HEK293 (cell line): ENCODE results near the gene RNF10.

Experiments used
- BCL11A ChIP-seq: fragments of 450-650 bp; formaldehyde crosslinking; IDR thresholded peaks from 2 replicates; pipeline ENCODE4 v1.5.1; 2016; ENCODE audit warnings: low read depth, missing biosample characterization, missing genetic modification characterization
- CTCF ChIP-seq: fragments of 450-650 bp; formaldehyde crosslinking; IDR thresholded peaks from 2 replicates; pipeline ENCODE4 v1.5.1; 2016; ENCODE audit warnings: missing biosample characterization, missing genetic modification characterization
- KLF8 ChIP-seq: fragments of 450-650 bp; formaldehyde crosslinking; IDR thresholded peaks from 2 replicates; pipeline ENCODE4 v1.5.1; 2016; ENCODE audit warnings: missing biosample characterization, missing genetic modification characterization
- SCRT1 ChIP-seq: fragments of 450-650 bp; formaldehyde crosslinking; IDR thresholded peaks from 2 replicates; pipeline ENCODE4 v1.5.1; 2016; ENCODE audit warnings: missing biosample characterization, missing genetic modification characterization, borderline replicate concordance
- SP3 ChIP-seq: fragments of 450-650 bp; formaldehyde crosslinking; IDR thresholded peaks from 2 replicates; pipeline ENCODE4 v1.5.1; 2016; ENCODE audit warnings: missing biosample characterization, missing genetic modification characterization
- ZBTB1 ChIP-seq: fragments of 450-650 bp; formaldehyde crosslinking; IDR thresholded peaks from 2 replicates; pipeline ENCODE4 v1.5.1; 2016; ENCODE audit warnings: missing biosample characterization, missing genetic modification characterization
- ZBTB10 ChIP-seq: fragments of 450-650 bp; formaldehyde crosslinking; IDR thresholded peaks from 2 replicates; pipeline ENCODE4 v1.5.1; 2016; ENCODE audit warnings: missing biosample characterization, missing genetic modification characterization
- ZNF114 ChIP-seq: fragments of 450-650 bp; formaldehyde crosslinking; IDR thresholded peaks from 2 replicates; pipeline ENCODE4 v1.5.0; 2017; ENCODE audit warnings: missing biosample characterization, missing genetic modification characterization
- ZNF19 ChIP-seq: fragments of 450-650 bp; formaldehyde crosslinking; IDR thresholded peaks from 2 replicates; pipeline ENCODE4; 2016; ENCODE audit warnings: missing biosample characterization, missing genetic modification characterization, low read depth
- ZNF211 ChIP-seq: fragments of 450-650 bp; formaldehyde crosslinking; IDR thresholded peaks from 2 replicates; pipeline ENCODE4 v1.5.1; 2016; ENCODE audit warnings: low read depth, missing biosample characterization, missing genetic modification characterization
- ZNF23 ChIP-seq: fragments of 450-650 bp; formaldehyde crosslinking; IDR thresholded peaks from 2 replicates; pipeline ENCODE4 v1.5.1; 2016; ENCODE audit warnings: missing biosample characterization, missing genetic modification characterization, borderline replicate concordance
- ZNF24 ChIP-seq: fragments of 450-650 bp; formaldehyde crosslinking; IDR thresholded peaks from 2 replicates; pipeline ENCODE4 v1.5.1; 2016; ENCODE audit warnings: missing biosample characterization, missing genetic modification characterization
- ZNF280C ChIP-seq: fragments of 450-650 bp; formaldehyde crosslinking; IDR thresholded peaks from 2 replicates; pipeline ENCODE4 v1.5.1; 2016; ENCODE audit warnings: missing biosample characterization, missing genetic modification characterization
- ZNF335 ChIP-seq: fragments of 450-650 bp; formaldehyde crosslinking; conservative IDR thresholded peaks from 2 replicates; pipeline ENCODE4 v1.5.1; 2016; ENCODE audit warnings: missing biosample characterization, missing genetic modification characterization
- ZNF354C ChIP-seq: fragments of 450-650 bp; formaldehyde crosslinking; IDR thresholded peaks from 2 replicates; pipeline ENCODE4 v1.5.1; 2016; ENCODE audit warnings: missing biosample characterization, missing genetic modification characterization, low read depth, borderline replicate concordance
- ZNF391 ChIP-seq: fragments of 450-650 bp; formaldehyde crosslinking; IDR thresholded peaks from 2 replicates; pipeline ENCODE4 v1.5.1; 2016; ENCODE audit warnings: low read depth, missing biosample characterization, missing genetic modification characterization, borderline replicate concordance
- ZNF449 ChIP-seq: fragments of 450-650 bp; formaldehyde crosslinking; IDR thresholded peaks from 2 replicates; pipeline ENCODE4 v1.5.1; 2017; ENCODE audit warnings: missing biosample characterization, mild to moderate bottlenecking, missing genetic modification characterization, moderate library complexity
- ZNF510 ChIP-seq: fragments of 450-650 bp; formaldehyde crosslinking; IDR thresholded peaks from 2 replicates; pipeline ENCODE4 v1.5.1; 2018; ENCODE audit warnings: mild to moderate bottlenecking, missing genetic modification characterization, missing biosample characterization; ENCODE audit not compliant: insufficient replicate concordance
- ZNF530 ChIP-seq: fragments of 450-650 bp; formaldehyde crosslinking; IDR thresholded peaks from 2 replicates; pipeline ENCODE4 v1.5.1; 2016; ENCODE audit warnings: low read depth, missing biosample characterization, missing genetic modification characterization
- ZNF585B ChIP-seq: fragments of 450-650 bp; formaldehyde crosslinking; IDR thresholded peaks from 2 replicates; pipeline ENCODE4 v1.5.1; 2016; ENCODE audit warnings: missing biosample characterization, missing genetic modification characterization
- ZNF596 ChIP-seq: fragments of 450-650 bp; IDR thresholded peaks from 2 replicates; pipeline ENCODE4 v1.5.0; 2018; ENCODE audit warnings: missing biosample characterization, mild to moderate bottlenecking, missing genetic modification characterization, moderate library complexity
- ZNF623 ChIP-seq: fragments of 450-650 bp; formaldehyde crosslinking; IDR thresholded peaks from 2 replicates; pipeline ENCODE4 v1.5.1; 2016; ENCODE audit warnings: missing biosample characterization, missing genetic modification characterization
- ZNF645 ChIP-seq: fragments of 450-650 bp; formaldehyde crosslinking; IDR thresholded peaks from 2 replicates; pipeline ENCODE4; 2016; ENCODE audit warnings: missing biosample characterization, missing genetic modification characterization
- ZNF658 ChIP-seq: fragments of 450-650 bp; formaldehyde crosslinking; IDR thresholded peaks from 2 replicates; pipeline ENCODE4; 2016; ENCODE audit warnings: missing biosample characterization, missing genetic modification characterization
- ZNF677 ChIP-seq: fragments of 450-650 bp; IDR thresholded peaks from 2 replicates; pipeline ENCODE4 v1.5.0; 2018; ENCODE audit warnings: missing biosample characterization, mild to moderate bottlenecking, missing genetic modification characterization, moderate library complexity
- ZNF692 ChIP-seq: fragments of 450-650 bp; formaldehyde crosslinking; IDR thresholded peaks from 2 replicates; pipeline ENCODE4 v1.5.1; 2016; ENCODE audit warnings: missing biosample characterization, missing genetic modification characterization
- ZNF792 ChIP-seq: fragments of 450-650 bp; formaldehyde crosslinking; IDR thresholded peaks from 2 replicates; pipeline ENCODE4 v1.5.1; 2016; ENCODE audit warnings: missing biosample characterization, missing genetic modification characterization

The RNF10 gene

GRCh38 chr12:120584343-120585149 is 50.4 kb downstream of the RNF10 start (continued):
- TF ChIP-seq ZNF677 (tag by site-specific recombination) (no peak), ZNF623 (tag by site-specific recombination) (no peak), ZBTB1 (tag by site-specific recombination) (no peak), ZNF792 (tag by site-specific recombination) (no peak), ZNF692 (no peak), ZNF585B (tag by site-specific recombination) (no peak), ZNF114 (tag by site-specific recombination) (no peak), ZNF530 (tag by site-specific recombination) (no peak), ZNF510 (no peak), ZNF23 (tag by site-specific recombination) (no peak), ZNF449 (tag by site-specific recombination) (peak; percentile 84; the same call in 1 of the 2 replicates), ZNF658 (tag by site-specific recombination) (no peak), ZNF24 (tag by site-specific recombination) (peak; percentile 98), ZBTB10 (no peak), ZNF280C (tag by site-specific recombination) (no peak), BCL11A (tag by site-specific recombination) (no peak), SCRT1 (tag by site-specific recombination) (no peak), SP3 (tag by site-specific recombination) (no peak), ZNF211 (no peak), ZNF645 (tag by site-specific recombination) (no peak), KLF8 (tag by site-specific recombination) (no peak; the same call in 1 of the 2 replicates), ZNF335 (tag by site-specific recombination) (peak; percentile 98), ZNF354C (no peak), ZNF596 (tag by site-specific recombination) (peak; percentile 50; the same call in 1 of the 2 replicates), ZNF391 (tag by site-specific recombination) (no peak), CTCF (tag by site-specific recombination) (peak; percentile 25; the same call in 1 of the 2 replicates), ZNF19 (no peak)
